Measurements from ENCODE around the gene BRCC3. TPM values are rescaled to one million over a fixed set of nuclear protein-coding genes. Genes with fewer than 3 reads are reported as not detected.

BRCC3 gene
- total RNA-seq, 2 experiments from 2014 or later, result 12.6 to 12.8 TPM

GRCh38 chrX:155048977-155049619 is 22.2 kb upstream of the BRCC3 start:
- peak; percentile 74 for ATAC-seq (ENCODE audit: poor library complexity)
- H3K27ac ChIP-seq (ENCODE audit: low read depth in 1 of 2, low read length in 2 of 2), result no peak overlapping the region

GRCh38 chrX:155052738-155053498 is 18.4 kb upstream of the BRCC3 start:
- peaks cover 18% of the 10 kb centered on the region for H3K36me3 ChIP-seq (ENCODE audit: insufficient read depth, low read length)
- H3K4me3 Mint-ChIP-seq, result no peak overlapping the region
- peaks cover 17% of the 10 kb centered on the region for H3K4me1 ChIP-seq (ENCODE audit: insufficient read depth, low read length)
- ATAC-seq (ENCODE audit: poor library complexity), result no peak
- no peaks in the 10 kb centered on the region for H3K9me3 Mint-ChIP-seq
- TF ChIP-seq CTCF (IDR thresholded peaks at IDR 0.05), result no peak
- DNase-seq, result no peak
- ChIA-PET POLR2A (no interaction called here), CTCF (no interaction called here)
- intact Hi-C loops (cut with DNase I, micrococcal nuclease), result no loop called here
- no peaks in the 10 kb centered on the region for H3K27me3 Mint-ChIP-seq
- peaks cover 51% of the 10 kb centered on the region for H3K4me1 Mint-ChIP-seq (ENCODE audit: low read depth)
- H3K4me3 ChIP-seq (ENCODE audit: low read length), result no peak overlapping the region
- H3K27ac ChIP-seq (ENCODE audit: low read depth in 1 of 2, low read length in 2 of 2), result no peak overlapping the region
- peak overlapping the region; percentile 64 for H3K27ac Mint-ChIP-seq
- H3K36me3 Mint-ChIP-seq (ENCODE audit: low read depth), result peaks cover 51% of the 10 kb centered on the region
- no peaks in the 10 kb centered on the region for H3K27me3 ChIP-seq (ENCODE audit: control insufficient read depth in 1 of 2, insufficient read depth in 2 of 2, low read length in 2 of 2)
- H3K9me3 ChIP-seq (ENCODE audit: control insufficient read depth in 1 of 2, insufficient read depth in 1 of 2, low read length in 2 of 2), result no peaks in the 10 kb centered on the region

More at GRCh38 chrX:155048977-155049619, 22.2 kb upstream of the BRCC3 start:
- Mint-ChIP-seq H3K4me3 (no peak overlapping the region), H3K4me1 (ENCODE audit: low read depth) (peaks cover 38% of the 10 kb centered on the region), H3K9me3 (no peaks in the 10 kb centered on the region), H3K27me3 (no peaks in the 10 kb centered on the region), H3K27ac (peak overlapping the region; percentile 85), H3K36me3 (ENCODE audit: low read depth) (peaks cover 70% of the 10 kb centered on the region)
- H3K36me3 ChIP-seq (ENCODE audit: insufficient read depth, low read length), result peaks cover 28% of the 10 kb centered on the region
- peak in 11 of 14 experiments; percentile 14 to 77 (median 40) for DNase-seq
- no peak overlapping the region for H3K4me3 ChIP-seq (ENCODE audit: low read length)
- intact Hi-C loops (cut with DNase I, micrococcal nuclease), result no loop called here
- ChIA-PET CTCF (interaction anchor here (1.0 kb wide), 2 partner anchors 9 to 45 kb away, joined by 3 to 9 read pairs; no protein-coding TSS in a partner anchor), POLR2A (interaction anchor here (1.6 kb wide), 1 partner anchor 22 kb away, joined by 6 read pairs; the partner anchor contains the start of gene FUNDC2)
- peak; percentile 54 for TF ChIP-seq CTCF (IDR thresholded peaks at IDR 0.05)
- H3K4me1 ChIP-seq (ENCODE audit: insufficient read depth, low read length), result peaks cover 3% of the 10 kb centered on the region
- no peaks in the 10 kb centered on the region for H3K9me3 ChIP-seq (ENCODE audit: control insufficient read depth in 1 of 2, insufficient read depth in 1 of 2, low read length in 2 of 2)
- H3K27me3 ChIP-seq (ENCODE audit: control insufficient read depth in 1 of 2, insufficient read depth in 2 of 2, low read length in 2 of 2), result no peaks in the 10 kb centered on the region

- no peak for TF ChIP-seq CTCF (IDR thresholded peaks at IDR 0.05)
- Histone ChIP-seq H3K9me3 (ENCODE audit: control insufficient read depth in 1 of 2, insufficient read depth in 1 of 2, low read length in 2 of 2) (no peaks in the 10 kb centered on the region), H3K36me3 (ENCODE audit: insufficient read depth, low read length) (peaks cover 17% of the 10 kb centered on the region), H3K4me1 (ENCODE audit: insufficient read depth, low read length) (peaks cover 17% of the 10 kb centered on the region), H3K27ac (ENCODE audit: low read depth in 1 of 2, low read length in 2 of 2) (no peak overlapping the region), H3K4me3 (ENCODE audit: low read length) (no peak overlapping the region), H3K27me3 (ENCODE audit: control insufficient read depth in 1 of 2, insufficient read depth in 2 of 2, low read length in 2 of 2) (no peaks in the 10 kb centered on the region)
- Mint-ChIP-seq H3K4me1 (ENCODE audit: low read depth) (peaks cover 47% of the 10 kb centered on the region), H3K4me3 (no peak overlapping the region), H3K9me3 (no peaks in the 10 kb centered on the region), H3K27me3 (no peaks in the 10 kb centered on the region), H3K27ac (peak overlapping the region; percentile 64), H3K36me3 (ENCODE audit: low read depth) (peaks cover 47% of the 10 kb centered on the region)
- CTCF ChIA-PET, result no interaction called here
- DNase-seq (no peak), ATAC-seq (ENCODE audit: poor library complexity) (no peak)
- POLR2A ChIA-PET, result no interaction called here
- intact Hi-C loops (cut with DNase I, micrococcal nuclease), result no loop called here
Measured at GRCh38 chrX:155053656-155054055, 17.7 kb upstream of the BRCC3 start.
